ENCODE measurements around the gene PTPRO.

The PTPRO gene

DNA sequence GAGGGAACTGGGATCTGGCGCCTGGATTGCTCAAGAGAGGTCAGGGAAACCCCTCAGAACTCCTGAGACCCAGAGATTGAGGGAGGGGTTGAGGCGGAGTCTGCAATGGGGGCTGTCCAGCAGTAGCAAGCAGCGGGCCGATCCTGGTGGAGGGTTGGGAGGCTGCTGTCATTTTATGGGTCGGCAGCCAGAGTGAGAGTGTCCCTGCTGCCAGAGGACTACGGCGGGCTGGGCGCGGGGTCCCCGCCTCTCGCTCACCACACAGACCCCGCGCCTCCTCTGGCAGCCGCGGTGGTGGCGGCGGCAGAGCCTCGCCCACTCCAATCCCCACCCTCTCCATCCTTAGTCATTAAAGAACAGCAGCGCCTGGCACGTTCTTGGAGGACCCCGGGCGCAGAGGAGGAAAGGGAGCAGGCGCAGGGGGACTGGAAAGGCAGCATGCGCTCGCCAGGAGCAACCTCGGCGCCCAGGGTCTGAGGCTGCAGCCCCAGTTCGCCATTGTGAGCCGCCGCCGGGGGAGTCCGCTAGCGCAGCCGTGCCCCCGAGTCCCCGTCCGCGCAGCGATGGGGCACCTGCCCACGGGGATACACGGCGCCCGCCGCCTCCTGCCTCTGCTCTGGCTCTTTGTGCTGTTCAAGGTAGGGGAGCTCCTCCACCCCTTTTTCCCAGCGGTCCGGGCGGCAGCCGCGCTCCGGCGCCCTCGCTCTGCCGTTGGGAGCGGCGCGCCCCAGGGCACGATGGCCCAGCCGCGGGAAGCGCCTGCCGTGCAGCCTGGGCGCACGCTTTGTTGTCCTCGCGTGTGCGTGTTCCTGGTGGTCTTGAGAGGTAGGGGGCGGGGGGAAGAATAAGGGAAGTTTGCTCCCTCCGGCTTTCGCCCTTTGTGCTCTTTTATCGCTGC is at the start of gene PTPRO:
Gene PTPRO, plus strand, starts transcription at position 345 of the 898 bp plus-strand sequence.
- DNase-seq = no peak

DNA sequence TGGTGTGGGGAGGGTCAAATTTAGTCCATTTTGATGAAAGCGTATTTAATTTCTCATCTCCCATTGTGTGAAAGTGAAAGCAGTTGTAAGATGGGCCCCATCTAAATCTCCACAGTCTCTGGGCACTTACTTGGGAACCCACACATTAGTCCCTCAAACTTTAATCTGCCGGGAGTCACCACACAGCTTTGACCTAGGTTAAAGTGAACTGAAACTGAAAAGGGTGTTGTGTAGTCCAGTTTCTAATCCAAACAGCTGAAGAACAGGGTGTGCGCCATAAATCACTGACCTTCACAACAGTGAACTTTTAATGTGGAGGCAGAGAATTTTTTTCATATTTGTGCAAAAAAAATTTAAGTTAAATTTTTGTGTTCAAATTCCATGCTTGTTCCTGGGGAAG is 48.4 kb upstream of the PTPRO start:
- DNase-seq = no peak

DNA sequence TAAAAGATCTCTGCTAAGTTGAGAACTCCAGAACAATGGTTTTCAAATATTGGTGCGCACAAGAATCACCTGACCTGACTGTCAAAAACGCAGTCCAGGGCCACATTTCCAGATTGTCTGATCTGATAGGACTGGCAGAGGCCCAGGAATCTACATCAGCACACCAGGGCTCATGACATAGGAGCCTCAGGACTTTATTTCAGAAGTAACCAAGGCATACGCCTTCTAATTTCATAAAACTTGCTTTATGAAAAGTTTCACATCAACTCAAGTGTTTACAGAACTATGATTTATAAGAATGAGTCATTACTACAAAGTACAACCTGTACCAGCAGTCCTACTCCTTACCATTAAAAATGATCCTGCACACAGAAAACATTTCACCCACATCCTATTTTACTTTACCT is 47.7 kb upstream of the PTPRO start:
- DNase-seq = no peak

DNA sequence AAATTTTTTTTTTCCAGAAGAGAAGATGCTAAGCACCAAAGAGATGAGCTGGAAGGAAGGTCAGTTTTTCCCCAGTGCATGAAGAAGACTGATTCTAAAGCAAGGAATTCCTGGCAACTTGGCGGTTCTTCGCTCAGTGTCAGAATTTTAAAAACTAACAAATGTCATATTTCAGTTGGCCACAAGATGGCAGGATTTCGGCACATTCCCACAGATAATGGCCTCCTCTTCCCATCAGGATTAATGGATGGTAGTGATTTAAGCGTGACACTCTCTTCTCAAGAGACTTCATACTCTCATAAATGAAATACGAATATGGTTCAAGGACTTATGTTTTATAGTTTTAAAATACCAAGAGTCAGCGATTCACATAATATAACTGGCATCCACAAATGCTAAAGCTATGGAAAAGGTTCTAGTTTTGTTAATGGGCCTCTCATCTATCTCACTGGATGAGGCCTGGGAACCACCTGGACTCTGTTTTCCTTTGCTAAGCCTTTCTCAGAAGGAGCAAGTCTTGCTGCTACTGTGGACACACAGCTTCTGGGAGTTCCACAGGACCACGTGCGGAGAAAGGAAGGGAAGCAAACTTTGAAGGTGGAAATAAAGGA is 46.1 kb upstream of the PTPRO start:
- DNase-seq = peak; percentile 14

DNA sequence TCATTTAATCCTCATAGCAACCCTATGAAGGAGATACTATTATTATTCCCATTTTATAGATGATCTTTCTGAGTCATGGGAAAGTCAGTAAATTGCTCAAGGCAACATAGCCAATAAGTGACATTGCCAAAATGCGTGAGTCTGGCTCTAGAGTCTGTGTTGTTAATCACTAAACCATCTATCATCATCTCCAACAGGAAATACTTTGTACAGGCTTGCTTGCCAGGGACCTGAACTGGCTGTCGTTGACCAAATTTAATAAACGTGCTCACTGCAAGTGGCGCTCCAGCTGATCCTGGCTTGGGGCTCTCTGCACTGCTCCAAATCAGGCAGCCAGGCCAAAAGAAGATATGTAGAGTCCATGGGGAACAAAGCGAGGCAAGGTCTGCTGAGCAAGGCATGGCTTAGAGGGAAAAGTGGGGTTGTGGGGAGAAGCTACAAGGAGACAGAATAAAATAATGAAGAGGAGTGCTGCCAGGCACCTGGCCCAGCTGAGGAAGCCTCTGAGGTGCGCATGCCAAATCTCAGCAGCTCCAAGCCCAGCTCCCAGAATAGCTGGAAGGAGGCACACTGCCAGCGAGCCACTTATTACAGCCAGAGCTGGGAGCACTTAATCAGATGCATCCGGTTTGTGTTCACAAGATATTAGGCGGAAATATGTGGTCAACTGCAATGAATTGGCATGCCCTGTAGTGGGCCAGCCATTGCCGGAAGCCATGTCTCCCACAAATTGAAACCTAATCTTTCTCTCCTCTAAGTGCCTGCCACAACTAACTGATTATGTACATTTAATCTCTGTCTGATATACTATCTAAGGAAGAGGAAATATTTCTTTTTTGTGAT is 43.3 kb upstream of the PTPRO start:
- DNase-seq = peak; percentile 11

DNA sequence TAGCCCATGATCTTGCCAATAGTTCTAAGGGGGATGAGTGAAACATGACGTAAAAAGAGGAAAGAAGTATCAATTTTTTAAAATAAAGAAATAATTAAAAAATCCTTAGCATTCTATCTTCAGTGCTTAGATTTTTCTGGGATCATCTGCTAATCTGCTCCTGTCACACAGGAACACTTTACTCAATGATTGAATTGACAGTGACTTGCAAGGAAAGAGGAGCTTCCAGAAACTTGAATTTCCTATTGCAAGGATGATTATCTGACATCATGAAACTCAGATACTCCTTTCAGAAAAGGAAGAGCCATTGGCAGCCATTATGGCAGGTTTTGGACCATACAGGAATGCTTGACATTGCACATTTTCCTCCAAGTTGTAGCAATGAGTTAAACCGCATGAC is 41.4 kb upstream of the PTPRO start:
- no peak for DNase-seq

DNA sequence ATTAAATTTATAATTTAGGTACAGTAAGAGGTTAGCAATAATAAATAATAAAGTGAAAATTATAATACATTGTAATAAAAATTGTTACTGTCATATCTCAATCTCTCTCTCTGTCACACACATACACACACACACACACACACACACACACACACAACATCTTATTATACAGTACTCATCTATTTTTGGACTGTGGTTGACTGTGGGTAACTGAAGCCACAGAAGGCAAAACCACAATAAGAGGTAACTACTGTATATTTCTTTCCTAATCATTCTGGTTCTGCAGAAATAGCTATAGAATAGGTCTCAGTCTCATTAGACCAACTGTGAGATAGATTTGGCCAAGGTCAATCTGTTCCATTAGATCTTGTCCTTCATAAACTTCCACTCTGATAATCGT is 33.1 kb upstream of the PTPRO start:
- DNase-seq = no peak

DNA sequence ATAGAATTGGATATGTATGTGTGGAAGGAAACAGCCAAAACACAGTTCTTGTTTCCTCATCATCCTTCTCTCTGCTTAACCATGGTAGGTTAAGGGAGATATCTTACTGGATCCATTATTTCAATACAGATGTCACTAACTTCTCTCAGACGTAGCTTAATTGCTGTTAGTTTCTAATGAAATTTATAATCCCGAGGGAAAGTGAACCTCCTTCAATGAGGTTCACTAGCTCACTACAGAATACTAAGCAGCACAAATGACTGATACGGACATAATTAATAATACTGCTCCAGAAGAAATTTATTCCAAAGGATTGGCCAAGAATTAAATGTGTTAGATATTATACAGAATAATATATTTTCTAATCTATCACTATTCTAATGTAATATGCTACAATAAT is 28.6 kb upstream of the PTPRO start:
- no peak for DNase-seq

DNA sequence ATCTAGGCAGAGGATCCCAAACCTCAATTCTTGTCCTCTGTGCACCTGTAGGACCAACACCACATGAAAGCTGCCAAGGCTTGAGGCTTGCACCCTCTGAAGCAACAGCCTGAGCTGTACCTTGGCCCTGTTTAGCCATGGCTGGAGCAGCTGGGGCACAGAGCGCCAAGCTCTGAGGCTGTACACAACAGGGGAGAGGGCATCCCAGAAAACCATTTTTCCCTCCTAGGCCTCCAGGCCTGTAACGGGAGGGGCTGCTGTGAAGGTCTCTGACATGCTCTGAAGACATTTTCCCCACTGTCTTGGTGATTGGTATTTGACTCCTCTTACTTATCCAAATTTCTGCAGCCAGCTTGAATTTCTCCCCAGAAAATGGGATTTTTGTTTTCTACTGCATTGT is 22.4 kb upstream of the PTPRO start:
- no peak for DNase-seq

DNA sequence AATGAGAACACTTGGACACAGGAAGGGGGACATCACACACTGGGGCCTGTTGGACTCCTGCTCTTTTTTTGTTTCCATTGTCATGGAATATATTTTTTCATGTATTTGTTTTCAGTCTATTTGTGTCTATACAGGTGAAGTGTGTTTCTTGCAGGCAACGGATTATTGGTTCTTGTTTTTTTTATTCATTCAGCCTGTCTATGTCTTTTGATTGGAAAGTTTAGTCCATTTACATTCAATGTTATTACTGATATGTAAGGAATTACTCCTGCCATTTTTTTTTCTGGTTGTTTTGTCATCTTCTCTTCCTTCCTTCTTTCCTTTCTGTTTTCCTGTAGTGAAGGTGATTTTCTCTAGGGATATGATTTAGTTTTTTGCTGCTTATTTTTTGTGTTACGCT is 18.0 kb upstream of the PTPRO start:
- no peak for DNase-seq

DNA sequence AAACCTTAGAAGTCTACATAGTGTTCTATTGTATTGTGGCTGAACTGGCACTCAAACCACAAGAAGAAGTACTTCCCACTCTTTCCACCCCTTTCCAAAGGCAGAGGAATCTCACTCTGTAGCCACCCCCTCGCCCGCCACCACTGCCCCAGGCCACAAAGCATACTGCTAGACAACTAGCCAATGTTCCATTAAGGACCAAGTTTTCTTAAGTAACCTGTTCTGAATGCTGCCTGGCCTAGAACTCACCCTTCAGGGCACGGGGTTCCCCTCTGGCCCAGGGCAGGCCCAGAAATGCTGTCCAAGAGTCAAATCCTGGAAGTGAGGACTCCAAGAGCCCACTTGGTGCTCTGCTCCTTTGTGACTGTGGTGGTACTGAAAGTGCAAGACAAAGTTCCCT is 15.7 kb upstream of the PTPRO start:
- no peak for DNase-seq

DNA sequence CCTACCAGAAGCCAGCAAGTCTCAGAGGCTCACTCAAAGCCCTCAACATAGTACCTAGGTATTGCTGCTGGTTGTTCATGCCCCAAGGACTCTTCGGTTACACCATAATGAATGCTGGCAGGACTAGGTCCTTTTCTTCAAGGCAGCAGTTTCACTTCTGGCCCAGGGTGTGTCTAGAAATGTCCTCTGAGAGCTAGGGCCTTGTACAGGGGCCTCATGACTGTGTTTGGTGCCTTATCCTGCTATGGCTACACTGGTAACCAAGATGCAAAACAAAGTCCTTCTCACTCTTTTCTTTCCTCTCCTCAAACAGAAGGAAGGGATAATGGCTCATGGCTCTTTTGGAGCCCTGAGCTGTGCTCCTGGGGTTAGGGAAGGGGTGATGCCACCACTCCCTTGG is 15.2 kb upstream of the PTPRO start:
- DNase-seq = no peak

DNA sequence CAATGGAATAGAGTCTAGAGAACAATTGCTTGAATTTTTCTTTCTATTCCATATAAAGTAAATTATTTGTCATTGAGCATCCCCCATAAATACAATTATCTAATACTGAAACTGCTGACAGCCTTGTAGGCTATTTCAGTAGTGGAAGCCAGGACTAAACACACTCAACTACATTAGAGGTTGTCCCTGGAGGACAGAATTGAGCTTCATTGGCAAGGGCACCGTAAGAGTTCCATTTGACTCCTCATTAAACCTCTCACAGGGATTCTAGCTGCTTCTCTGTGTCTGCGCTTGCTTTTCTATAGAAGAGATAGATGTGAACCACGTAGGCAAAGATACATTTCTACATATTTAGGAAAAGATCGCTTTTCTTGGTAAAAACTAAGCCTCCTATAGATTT is 3.5 kb upstream of the PTPRO start:
- DNase-seq = no peak

DNA sequence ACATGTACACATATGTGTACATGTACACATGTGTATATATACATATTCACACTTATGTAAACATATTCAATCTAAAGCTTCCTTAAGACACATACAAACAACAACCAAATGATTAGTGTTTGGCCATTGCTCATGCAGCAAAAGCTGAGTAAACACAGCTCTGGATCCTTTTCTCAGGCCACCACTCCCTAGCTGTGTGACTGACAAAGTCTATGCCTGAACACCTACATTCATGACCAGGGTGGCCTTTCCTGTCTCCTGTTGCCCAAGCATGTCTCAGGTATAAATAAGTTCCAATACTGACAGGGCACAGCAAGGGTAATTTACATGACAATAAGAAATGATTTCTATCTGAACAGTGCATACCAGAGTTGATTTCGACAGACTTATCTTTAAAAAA is 1.4 kb upstream of the PTPRO start:
- no peak for DNase-seq

DNA sequence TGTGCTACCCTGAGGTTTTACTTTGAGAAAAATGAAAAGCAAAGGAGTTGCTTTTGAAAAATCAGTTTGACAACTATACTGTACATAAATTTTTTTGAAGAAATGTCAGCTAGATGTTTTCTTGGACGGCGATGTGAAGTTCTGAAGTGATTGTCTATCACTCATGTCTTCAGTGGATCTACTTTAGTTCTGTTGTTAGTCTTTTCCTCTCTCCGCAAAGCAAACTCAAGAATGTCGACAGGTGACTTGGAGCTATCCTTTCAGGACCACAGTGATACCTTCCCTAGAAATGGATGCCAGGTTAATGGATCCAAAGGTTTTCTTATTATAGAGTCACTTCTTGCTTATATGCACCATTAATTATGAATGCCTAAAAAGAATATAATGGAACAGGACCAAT is 1.2 kb downstream of the PTPRO start:
- no peak for DNase-seq

DNA sequence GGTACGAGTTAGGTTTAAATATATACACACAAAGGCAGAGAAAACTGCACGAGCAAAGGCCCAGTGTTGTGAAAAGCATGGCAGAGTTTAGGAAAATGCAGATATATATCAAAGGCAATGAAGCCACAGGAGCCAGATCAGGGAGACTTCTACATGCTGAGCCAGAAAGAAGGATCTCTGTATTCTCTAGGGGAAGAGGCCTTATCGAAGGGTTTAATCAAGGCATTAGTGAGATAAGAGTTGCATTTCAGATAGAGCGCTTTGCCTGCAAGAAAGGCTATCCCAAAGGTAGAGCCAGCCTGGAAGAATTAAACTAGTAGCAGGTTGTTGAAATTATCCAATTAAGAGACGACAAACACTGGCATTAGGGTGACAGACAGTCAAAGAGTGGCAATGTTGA is 7.6 kb downstream of the PTPRO start:
- DNase-seq = no peak

DNA sequence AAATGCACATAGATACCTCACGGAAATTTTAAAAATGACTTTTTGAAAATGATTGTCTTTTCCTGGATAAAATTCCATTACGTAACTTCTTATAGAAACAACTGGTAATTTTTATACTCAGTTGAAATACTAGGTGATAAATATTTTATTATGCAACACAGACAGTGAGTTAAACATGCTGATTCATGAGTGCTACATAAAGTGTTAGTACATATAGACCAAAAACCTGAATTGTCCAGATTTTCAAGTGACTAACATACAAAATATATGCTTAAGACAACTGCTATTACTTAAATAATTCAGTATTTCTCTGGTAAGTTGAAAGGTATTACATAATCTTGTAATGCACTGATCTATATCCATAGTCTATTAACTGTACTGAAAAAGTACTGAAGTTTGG is 11.9 kb downstream of the PTPRO start:
- no peak for DNase-seq

DNA sequence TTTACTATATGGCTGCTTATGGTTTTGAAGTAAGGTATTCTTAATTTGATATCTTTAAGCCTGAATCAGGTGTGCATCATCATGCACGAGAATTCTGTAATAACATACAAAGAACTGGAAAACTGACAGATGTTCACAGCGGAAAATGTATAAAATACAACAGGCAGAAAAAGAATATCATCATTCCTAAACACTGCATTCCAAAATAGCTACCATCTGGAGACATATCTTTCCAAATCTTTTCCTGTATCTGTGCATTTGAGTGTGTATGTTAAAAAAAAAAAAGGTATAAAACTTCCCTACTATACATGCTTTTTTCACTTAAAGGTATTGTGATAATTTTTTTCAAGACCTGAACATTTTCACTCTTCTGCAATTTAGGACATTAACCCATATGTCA is 13.7 kb downstream of the PTPRO start:
- DNase-seq = no peak

DNA sequence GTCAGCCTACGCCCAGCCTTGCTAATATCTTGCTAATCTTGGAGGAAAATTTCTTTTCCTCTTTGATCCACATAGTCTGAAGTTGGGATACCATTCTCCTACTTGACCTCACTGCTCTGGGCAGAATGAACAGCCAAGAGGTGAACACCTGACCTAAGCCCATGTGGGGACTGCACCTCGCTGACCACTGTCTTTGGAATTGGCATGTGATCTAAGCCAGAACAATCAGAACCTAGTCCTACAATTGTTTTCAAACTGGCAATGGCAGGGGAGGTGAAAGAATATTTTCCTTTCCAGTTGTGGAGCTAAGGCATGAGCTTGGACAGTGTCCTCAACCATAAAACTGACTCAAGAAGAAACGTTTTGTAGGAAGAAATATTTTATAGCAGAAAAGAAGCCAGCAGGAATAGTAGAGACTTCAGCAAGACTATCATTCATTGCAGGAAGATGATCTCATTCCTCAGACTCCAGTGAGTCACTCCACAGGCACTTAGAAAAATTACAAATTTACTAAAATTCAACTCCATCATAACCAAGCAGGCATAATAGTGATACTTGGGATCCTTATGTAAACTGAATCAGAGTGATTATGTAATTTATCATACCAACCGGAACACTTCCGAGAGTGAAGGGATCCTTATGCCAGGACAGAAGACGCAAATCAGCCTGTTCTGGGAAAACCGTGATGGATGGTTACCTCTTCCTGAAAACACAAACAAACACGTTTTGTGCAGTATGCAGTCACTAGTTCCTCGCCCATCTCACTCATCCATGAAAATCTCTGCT is 14.7 kb downstream of the PTPRO start:
- DNase-seq = no peak

DNA sequence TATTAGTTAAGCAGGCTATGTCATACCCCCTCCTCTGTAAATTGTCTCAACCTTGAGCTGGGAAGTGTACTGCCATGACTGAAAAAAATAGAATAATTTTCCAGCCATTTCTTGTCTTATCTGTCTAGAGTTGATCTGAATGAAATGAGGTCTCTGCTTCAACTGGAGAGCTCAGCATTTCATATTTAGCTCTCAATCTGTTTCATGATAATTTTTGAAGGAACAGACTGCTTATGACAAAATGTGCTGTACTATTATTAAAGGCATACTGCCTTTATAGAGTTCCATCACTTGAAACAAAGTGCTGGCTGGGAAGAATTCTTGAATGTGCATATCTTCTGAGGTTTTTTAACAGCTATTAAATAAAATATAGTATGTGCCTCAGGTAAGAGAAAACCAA is 19.1 kb downstream of the PTPRO start:
- no peak for DNase-seq

DNA sequence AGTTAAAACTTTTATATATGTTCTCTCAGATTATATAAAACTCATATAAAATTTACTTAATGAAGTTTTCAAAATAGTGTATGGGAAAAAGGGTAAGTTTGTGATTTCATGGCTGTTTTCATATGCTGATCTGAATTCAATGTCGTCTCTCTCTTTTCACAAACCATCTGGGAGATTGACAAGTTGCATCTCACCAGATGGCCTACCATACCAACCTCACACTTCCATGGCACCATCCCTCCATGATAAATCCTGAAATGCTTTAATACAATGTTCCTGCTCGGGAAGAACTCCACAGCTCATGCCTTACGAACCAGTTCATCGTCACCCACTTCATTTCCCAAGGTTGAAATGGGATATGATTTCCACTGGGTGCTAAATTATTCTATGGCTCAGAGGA is 22.3 kb downstream of the PTPRO start:
- DNase-seq = no peak

DNA sequence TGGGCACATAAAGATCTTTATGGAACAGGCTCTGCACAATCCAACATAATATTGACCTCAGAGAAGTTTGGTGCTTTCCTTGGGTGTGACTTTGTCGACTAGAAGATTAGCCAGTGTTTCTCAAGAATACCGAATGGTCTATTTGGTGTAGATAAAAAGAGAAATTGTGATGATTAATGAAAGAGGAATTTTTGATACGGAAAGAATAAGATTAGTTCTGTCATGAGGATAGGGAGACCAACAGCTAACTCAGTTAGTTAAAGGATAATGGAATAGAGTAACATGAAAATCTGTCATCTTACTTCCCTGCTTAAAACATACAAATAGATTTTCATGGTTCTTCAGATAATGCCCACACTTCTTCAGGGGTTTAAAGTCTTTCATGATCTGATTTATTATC is 24.2 kb downstream of the PTPRO start:
- DNase-seq = no peak

DNA sequence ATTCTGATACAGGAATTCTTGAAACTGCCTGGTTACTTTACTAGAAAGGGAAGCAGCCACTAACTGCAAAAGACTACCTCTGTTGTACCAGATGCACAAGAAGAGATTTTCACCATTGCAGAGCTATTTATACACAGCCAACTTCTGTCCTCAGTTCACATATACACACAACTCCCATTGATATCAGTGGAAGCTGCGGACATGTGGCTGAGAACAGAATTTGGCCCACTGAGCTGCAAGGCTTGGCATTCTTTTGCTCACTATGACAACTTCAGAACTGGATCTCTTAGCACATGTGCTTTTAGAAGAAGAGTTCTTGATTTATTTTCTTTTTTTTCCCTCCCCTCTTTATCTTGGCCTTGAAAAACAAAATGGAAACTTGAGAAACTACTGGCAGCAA is 28.3 kb downstream of the PTPRO start:
- DNase-seq = no peak
